Gastroesophageal sphincter (tissue), 3 donors: ENCODE data around the gene KRTAP10-1.

Experiments used
- CTCF ChIP-seq, 4 experiments: fragments of 200-600 bp in 2 of 4; fragments of 450-650 bp in 2 of 4; sonication (generic) in 1 of 4; IDR thresholded peaks; one replicate each; pipeline ENCODE4 v1.5.1; 2017 to 2019; ENCODE audit warnings: antibody characterized with exemption in 4 of 4, mild to moderate bottlenecking in 2 of 4, moderate library complexity in 2 of 4
- EP300 ChIP-seq: sonication (generic); formaldehyde crosslinking; IDR thresholded peaks from one replicate; pipeline ENCODE4 v1.6.1; 2017; ENCODE audit warnings: antibody characterized with exemption, mild to moderate bottlenecking
- POLR2A ChIP-seq, 2 donors: fragments of 450-650 bp; IDR thresholded peaks; one replicate each; pipeline ENCODE4 v1.6.1; 2017; ENCODE audit warnings: antibody characterized with exemption in 2 of 2, mild to moderate bottlenecking in 2 of 2, moderate library complexity in 1 of 2
- POLR2AphosphoS5 ChIP-seq: sonication (generic); formaldehyde crosslinking; IDR thresholded peaks from one replicate; pipeline ENCODE4 v1.6.1; 2017; ENCODE audit warnings: antibody characterized with exemption

DNA sequence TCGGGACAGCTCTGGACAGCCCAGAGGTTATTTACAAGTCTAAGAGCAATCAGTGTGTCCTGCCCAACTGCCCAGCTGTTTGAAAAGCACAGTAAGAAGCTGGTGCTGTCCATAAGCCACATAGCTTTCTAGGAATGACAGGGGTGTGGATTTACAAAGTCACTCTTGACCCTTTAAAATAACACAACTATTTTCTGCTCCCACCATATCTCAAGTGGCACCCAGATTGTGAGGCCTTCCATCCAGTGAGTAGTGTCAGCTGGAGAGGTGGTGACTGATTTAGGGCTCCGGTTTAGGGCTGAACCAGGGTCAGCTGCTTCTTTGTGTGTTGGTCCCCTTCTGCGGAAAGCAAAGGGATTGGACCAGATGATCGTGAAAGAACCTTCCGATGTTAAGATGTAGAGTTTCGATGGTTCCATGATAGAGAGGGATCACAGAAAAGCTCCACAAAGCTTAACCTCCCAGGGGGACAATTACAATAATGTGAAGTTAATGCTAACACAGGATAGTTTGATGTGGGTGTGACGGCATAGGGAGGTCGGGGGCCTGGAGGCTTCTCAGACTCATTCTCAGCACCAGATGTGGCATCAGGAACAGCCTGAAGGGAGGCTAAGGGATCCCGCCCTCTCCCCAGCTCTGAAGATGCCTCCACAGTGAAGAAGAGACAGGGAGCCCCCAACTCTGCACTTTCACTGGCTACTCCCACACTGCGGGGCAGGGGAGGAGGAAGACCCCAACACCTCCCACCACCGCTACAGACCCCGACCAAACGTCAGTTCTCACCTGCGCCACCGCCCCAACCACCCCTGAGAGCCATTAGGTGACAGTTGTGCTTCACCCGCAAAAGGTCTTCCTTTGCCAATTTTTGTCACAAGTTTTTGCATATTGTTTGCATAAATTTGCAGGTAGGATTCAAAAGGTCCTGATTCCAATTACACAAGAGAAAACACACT, 44.1 kb downstream of the KRTAP10-1 start:
- TF ChIP-seq CTCF (IDR thresholded peaks at IDR 0.05): no peak
- TF ChIP-seq POLR2A (IDR thresholded peaks at IDR 0.05): no peak
- TF ChIP-seq EP300: no peak
- TF ChIP-seq POLR2AphosphoS5: no peak
